Gastrocnemius medialis (tissue), 4 donors: ENCODE measurements around the gene KANSL3. TPM values are rescaled to one million over a fixed set of nuclear protein-coding genes. Genes with fewer than 3 reads are reported as not detected.
A peak's percentile ranks its signal among the peaks of the same experiment; 100 is the strongest.
"Not testable (repeated sequence)": the region's sequence is repeated elsewhere in the genome, so short reads cannot be mapped to it uniquely, and the experiment has no call there.

Experiments
- ATAC-seq, 2 donors: fragments of 150-250 bp; one replicate each; pipeline ENCODE4 v1.9.1; 2016
- DNase-seq, 2 donors: peaks; one replicate each; pipeline ENCODE4 v3.0.0-alpha.2; 2019
- H3K27ac ChIP-seq, 4 donors: fragments of 200-600 bp; sonication (generic); 1 replicate in 1 of 4; 2 replicates in 3 of 4; pipeline ENCODE4 v1.5.1; 2016 to 2018; ENCODE audit warnings: mild to moderate bottlenecking in 2 of 4, moderate library complexity in 1 of 4
- H3K27me3 ChIP-seq, 3 donors: fragments of 200-600 bp; sonication (generic) in 2 of 3; 1 replicate in 1 of 3; 2 replicates in 2 of 3; pipeline versions ENCODE4 v1.5.1 to v1.6.0; 2016 to 2019; ENCODE audit warnings: mild to moderate bottlenecking in 1 of 3, moderate library complexity in 1 of 3
- H3K36me3 ChIP-seq, 2 donors: fragments of 200-600 bp; sonication (generic) in 1 of 2; one replicate each; pipeline ENCODE4 v1.5.1; 2017 to 2018
- H3K4me1 ChIP-seq, 2 donors: fragments of 200-600 bp; sonication (generic) in 1 of 2; one replicate each; pipeline ENCODE4 v1.5.1; 2016 to 2017; ENCODE audit warnings: mild to moderate bottlenecking in 2 of 2
- H3K4me3 ChIP-seq, 4 donors: fragments of 200-600 bp; sonication (generic) in 3 of 4; 1 replicate in 1 of 4; 2 replicates in 3 of 4; pipeline ENCODE4 v1.5.1; 2016 to 2019; ENCODE audit warnings: mild to moderate bottlenecking in 2 of 4
- H3K9me3 ChIP-seq, 3 donors: fragments of 200-600 bp; sonication (generic) in 2 of 3; 1 replicate in 1 of 3; 2 replicates in 2 of 3; pipeline ENCODE4 v1.5.1; 2016 to 2019
- CTCF ChIP-seq, 5 experiments: fragments of 450-650 bp in 3 of 5; fragments of 200-600 bp in 2 of 5; sonication (generic) in 2 of 5; IDR thresholded peaks in 4 of 5; conservative IDR thresholded peaks in 1 of 5; 1 replicate in 4 of 5; 2 replicates in 1 of 5; pipeline ENCODE4 v1.5.1; 2016 to 2019; ENCODE audit warnings: antibody characterized with exemption in 5 of 5, mild to moderate bottlenecking in 3 of 5, moderate library complexity in 3 of 5
- POLR2A ChIP-seq, 2 donors: fragments of 450-650 bp; IDR thresholded peaks; one replicate each; pipeline ENCODE4 v1.6.1; 2017; ENCODE audit warnings: antibody characterized with exemption in 2 of 2, mild to moderate bottlenecking in 2 of 2, moderate library complexity in 2 of 2
- in situ Hi-C, 4 donors: fragments of 200-750 bp; cut with MboI; loops; one replicate each; pipeline versions ENCODE4 v1.15.0 to v1.8.0; 2017; ENCODE audit warnings: low sequenced_read_pairs in 4 of 4
- intact Hi-C: fragments of 100-400 bp; cut with DNase I; formaldehyde crosslinking; loops from one replicate; pipeline ENCODE4 v1.15.1; 2023; ENCODE audit warnings: low total_unique reads
- total RNA-seq, 4 donors: library from RNA; depleted of rRNA; stranded (reverse); fragments of >200 nt; gene quantifications; one replicate each; pipeline versions ENCODE4 v1.1.0 to v1.2.3, GENCODE V29; 2016

Gene KANSL3
- total RNA-seq, 4 donors from 2014 or later: 49.4 to 76.9 (median 60.4) TPM

- DNase-seq: no peak
- TF ChIP-seq POLR2A (IDR thresholded peaks at IDR 0.05): no peak
- no peak for TF ChIP-seq CTCF (IDR thresholded peaks at IDR 0.05 in 4 of 5, conservative IDR thresholded peaks at IDR 0.05 in 1 of 5)
- Histone ChIP-seq H3K4me1 (peaks cover 11 to 14% of the 10 kb centered on the region in 2 donors), H3K27me3 (no peaks in the 10 kb centered on the region), H3K9me3 (no peaks in the 10 kb centered on the region), H3K4me3 (no peak overlapping the region), H3K27ac (no peak overlapping the region), H3K36me3 (no peaks in the 10 kb centered on the region)
- in situ Hi-C loops (no loop called here), intact Hi-C loops (no loop called here)
- no peak for ATAC-seq
Measured at GRCh38 chr2:96558061-96558460, 80.1 kb downstream of the KANSL3 start.

- H3K27me3 ChIP-seq, DNase-seq, ATAC-seq, intact Hi-C loops, H3K36me3 ChIP-seq, in situ Hi-C loops, H3K4me3 ChIP-seq, H3K9me3 ChIP-seq: not testable (repeated sequence)
- H3K27ac ChIP-seq: peak overlapping the region; percentile 39 to 93 (median 52)
- peaks cover 11 to 14% of the 10 kb centered on the region in 2 donors for H3K4me1 ChIP-seq
Measured at GRCh38 chr2:96557421-96557820, 80.7 kb downstream of the KANSL3 start.

- Histone ChIP-seq H3K4me3 (no peak overlapping the region), H3K36me3 (peaks cover 0 to 2% of the 10 kb centered on the region in 2 donors), H3K27ac (peak overlapping the region; percentile 51 to 93 (median 60)), H3K4me1 (peaks cover 11 to 14% of the 10 kb centered on the region in 2 donors), H3K9me3 (no peaks in the 10 kb centered on the region), H3K27me3 (no peaks in the 10 kb centered on the region)
- in situ Hi-C loops: no loop called here
- ATAC-seq (peak; percentile 62 to 67), DNase-seq (peak in 1 of 2 donors; percentile 76)
- intact Hi-C loops: no loop called here
- TF ChIP-seq CTCF (IDR thresholded peaks at IDR 0.05 in 4 of 5, conservative IDR thresholded peaks at IDR 0.05 in 1 of 5) (no peak), POLR2A (IDR thresholded peaks at IDR 0.05) (peak in 1 of 2 donors; percentile 28)
Measured at GRCh38 chr2:96556441-96557330, 81.4 kb downstream of the KANSL3 start.

- peak overlapping the region; percentile 79 to 93 (median 84) for H3K27ac ChIP-seq
- peaks cover 11 to 14% of the 10 kb centered on the region in 2 donors for H3K4me1 ChIP-seq
- H3K36me3 ChIP-seq: peaks cover 0 to 17% of the 10 kb centered on the region in 2 donors
- DNase-seq (peak in 1 of 2 donors; percentile 37), ATAC-seq (no peak)
- peak overlapping the region in 2 of 4 donors; percentile 34 to 45 for H3K4me3 ChIP-seq
- in situ Hi-C loops (no loop called here), intact Hi-C loops (loop anchor here (2.0 kb wide), 1 partner anchor 18 kb away; the partner anchor contains the start of gene ARID5A)
- H3K27me3 ChIP-seq: no peaks in the 10 kb centered on the region
- TF ChIP-seq POLR2A (IDR thresholded peaks at IDR 0.05) (no peak), CTCF (IDR thresholded peaks at IDR 0.05 in 4 of 5, conservative IDR thresholded peaks at IDR 0.05 in 1 of 5) (no peak)
- no peaks in the 10 kb centered on the region for H3K9me3 ChIP-seq
Measured at GRCh38 chr2:96555146-96555610, 82.9 kb downstream of the KANSL3 start.
